ENCODE results near the gene UIMC1.
"Not testable (repeated sequence)": the region's sequence is repeated elsewhere in the genome, so short reads cannot be mapped to it uniquely, and the experiment has no call there.

The UIMC1 gene

DNA sequence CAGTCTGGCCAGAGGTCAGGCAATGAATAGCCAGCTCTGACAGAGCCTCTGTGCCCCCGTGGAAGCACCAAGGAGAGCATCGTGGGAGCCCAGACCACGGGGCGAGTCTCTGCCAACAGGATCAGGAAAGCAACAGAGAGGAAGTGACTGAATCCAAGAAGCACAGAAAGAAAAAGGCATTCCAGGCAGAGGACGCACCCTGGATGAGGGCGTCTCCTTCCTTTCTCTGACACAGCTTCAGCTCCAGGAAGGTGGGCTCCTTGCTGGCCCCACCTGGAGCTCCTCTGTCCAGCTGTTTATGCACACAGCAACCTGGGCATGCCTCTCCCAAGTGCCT lies 124.0 kb downstream of the UIMC1 start:
- DNase-seq, result no peak

DNA sequence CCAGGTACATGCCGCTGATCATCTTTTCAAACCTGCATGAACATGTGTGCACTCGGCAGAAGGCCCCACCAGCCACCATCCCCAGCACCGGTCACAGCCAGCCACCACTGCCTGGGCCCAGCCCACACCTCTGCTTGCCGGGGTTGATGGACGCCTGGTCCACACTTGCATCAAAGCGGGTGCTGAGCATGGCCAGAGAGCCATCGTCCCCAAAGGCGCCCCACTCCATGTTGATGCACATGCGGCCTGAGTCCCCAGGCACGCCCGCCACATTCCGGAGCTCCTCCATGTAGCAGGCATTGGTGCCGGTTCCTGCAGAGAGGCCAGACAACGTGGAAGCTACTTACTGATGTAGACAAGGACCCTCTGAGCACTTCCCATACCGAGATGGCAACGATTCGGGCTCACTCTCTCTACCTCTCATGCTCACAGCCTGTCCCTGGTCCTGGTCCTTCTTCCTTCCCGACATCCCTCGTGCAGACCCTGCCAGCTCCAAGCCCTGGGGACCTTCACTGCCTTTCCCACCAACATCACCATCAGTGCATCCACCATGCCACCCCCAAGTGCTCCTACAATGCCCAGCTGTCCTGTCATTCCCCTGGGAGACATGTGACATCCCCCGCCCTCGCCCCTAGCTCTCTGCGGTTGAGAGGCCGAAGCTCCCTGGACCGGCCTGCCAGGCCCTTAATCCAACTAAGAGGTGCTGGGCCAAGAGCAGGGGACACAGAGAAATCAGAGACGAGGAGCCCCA lies 124.6 kb downstream of the UIMC1 start:
- no peak for DNase-seq

GRCh38 chr5:176881021-176881749 lies 125.4 kb downstream of the UIMC1 start:
- DNase-seq, result no peak

GRCh38 chr5:176880366-176881020 lies 126.1 kb downstream of the UIMC1 start:
- DNase-seq, result no peak

DNA sequence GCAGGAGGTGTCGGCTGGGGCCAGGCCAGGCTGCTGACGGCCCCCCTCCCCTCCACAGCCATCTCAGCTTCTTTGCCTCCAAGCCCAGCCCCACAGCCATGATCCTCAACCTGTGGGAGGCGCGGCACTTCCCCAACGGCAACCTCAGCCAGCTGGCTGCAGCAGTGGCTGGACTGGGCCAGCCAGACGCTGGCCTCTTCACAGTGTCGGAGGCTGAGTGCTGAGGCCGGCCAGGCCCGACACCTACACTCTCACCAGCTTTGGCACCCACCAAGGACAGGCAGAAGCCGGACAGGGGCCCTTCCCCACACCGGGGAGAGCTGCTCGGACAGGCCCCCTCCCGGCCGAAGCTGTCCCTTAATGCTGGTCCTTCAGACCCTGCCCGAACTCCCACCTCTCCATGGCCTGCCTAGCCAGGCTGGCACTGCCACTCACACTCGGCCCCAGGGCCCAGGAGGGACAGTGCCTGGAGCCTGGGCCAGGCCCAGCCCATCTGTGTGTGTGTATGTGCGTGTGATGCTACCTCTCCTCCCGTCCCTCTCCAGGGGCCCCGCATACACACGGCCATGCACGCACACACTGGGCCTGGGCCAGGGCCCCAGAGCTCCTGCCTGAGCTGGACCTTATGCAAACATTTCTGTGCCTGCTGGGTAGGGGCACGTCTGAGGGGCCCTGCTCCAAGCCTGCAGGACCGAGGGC lies 126.8 kb downstream of the UIMC1 start:
- no peak for DNase-seq

- DNase-seq, result no peak
Measured at GRCh38 chr5:176878906-176879662, 127.5 kb downstream of the UIMC1 start.

DNA sequence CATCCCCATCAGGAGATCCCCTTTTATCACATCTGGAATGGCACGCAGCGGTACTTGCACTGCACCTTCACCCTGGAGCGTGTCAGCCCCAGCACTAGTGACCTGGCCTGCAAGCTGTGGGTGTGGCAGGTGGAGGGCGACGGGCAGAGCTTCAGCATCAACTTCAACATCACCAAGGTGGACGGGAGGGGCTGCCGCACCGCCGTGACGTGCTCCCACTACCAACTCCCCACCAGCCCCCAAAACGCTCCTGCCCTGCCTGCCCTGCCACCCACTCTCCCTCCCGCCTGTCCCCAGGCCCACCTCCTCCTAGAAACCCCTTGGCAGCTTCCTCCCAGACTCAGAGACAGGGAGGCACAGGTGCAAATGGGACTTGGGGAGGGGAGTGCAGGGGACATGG lies 128.1 kb downstream of the UIMC1 start:
- no peak for DNase-seq

GRCh38 chr5:176877793-176878331 lies 128.7 kb downstream of the UIMC1 start:
- no peak for DNase-seq

DNA sequence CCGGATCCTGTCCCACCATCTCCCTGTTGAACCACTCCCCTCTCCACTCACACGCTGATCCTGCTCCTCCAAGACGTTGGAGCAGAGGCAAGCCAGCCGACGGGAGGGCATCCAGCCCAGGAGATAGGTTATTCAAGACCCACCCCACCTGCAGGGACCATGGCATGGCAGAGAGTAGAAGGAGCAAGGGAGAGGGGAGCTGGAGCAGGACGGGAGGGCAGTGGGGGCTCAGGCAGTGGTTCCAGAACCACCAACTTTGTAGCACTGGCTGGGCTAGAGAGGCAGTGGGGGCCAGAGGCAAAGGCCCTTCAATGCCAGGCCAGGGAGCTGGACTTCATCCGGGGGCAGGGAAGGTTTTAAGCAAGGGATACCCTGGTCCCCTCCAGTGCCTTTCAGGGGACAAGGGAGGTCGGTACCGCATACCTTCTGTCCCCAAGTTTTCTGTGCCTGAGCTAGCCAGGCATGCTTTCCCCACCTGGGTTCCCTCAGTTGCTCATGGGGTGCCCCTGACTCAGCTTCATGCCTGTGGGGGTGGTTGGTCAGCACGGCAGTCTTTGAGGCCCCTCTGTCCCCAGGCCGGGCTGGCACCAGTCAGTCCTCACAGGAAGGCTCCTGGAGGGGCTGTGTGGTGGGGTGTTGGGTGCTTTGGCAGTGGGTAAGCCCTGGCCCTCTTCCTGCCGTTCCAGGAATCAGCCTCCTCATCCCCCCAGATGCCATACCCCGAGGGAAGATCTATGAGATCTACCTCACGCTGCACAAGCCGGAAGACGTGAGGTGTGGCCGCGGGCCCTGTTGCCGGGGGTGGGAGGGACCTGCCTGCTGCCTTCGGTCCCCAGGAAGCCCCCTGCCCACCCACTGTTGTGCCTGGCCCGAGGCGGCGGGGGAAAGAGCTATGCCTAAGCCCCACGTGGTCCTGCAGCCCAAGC lies 129.8 kb downstream of the UIMC1 start:
- DNase-seq, result no peak

GRCh38 chr5:176875783-176876505 lies 130.6 kb downstream of the UIMC1 start:
- no peak for DNase-seq

GRCh38 chr5:176875014-176875550 lies 131.5 kb downstream of the UIMC1 start:
- DNase-seq, result no peak

DNA sequence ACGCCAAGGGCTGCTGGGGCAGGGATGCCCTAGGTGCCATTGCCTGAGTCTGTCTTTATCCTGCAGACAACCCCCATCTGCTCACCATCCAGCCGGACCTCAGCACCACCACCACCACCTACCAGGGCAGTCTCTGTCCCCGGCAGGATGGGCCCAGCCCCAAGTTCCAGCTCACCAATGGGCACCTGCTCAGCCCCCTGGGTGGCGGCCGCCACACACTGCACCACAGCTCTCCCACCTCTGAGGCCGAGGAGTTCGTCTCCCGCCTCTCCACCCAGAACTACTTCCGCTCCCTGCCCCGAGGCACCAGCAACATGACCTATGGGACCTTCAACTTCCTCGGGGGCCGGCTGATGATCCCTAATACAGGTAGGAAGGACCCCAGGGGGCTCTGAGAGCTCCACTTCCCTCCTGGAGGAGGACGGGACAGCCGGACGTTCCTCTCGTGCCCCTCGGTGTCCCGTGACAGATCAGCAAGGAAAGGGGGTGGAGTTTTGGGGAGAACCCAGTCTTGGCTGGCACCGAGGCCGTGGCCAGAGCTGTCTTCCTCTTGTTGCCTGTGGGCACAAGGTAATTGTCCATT lies 132.3 kb downstream of the UIMC1 start:
- no peak for DNase-seq

GRCh38 chr5:176873541-176874172 lies 132.9 kb downstream of the UIMC1 start:
- DNase-seq, result no peak

- not testable (repeated sequence) for DNase-seq
Measured at GRCh38 chr5:176873011-176873410, 133.6 kb downstream of the UIMC1 start.

GRCh38 chr5:176872586-176872985 lies 134.0 kb downstream of the UIMC1 start:
- not testable (repeated sequence) for DNase-seq

DNA sequence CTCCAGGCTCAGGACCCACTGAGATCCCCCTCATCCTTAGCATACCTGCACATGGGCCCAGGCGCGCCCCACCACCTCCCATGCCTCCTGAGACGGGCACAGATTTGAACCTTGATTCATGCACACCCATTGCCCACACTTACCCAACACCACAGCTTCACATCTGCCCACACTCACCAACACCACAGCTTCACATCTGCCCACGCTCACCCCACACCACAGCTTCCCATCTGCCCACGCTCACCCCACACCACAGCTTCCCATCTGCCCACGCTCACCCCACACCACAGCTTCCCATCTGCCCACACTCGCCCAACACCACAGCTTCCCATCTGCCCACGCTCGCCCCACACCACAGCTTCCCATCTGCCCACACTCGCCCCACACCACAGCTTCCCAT lies 135.9 kb downstream of the UIMC1 start:
- DNase-seq, result not testable (repeated sequence)

GRCh38 chr5:176870110-176870591 lies 136.4 kb downstream of the UIMC1 start:
- DNase-seq, result peak; percentile 18

DNA sequence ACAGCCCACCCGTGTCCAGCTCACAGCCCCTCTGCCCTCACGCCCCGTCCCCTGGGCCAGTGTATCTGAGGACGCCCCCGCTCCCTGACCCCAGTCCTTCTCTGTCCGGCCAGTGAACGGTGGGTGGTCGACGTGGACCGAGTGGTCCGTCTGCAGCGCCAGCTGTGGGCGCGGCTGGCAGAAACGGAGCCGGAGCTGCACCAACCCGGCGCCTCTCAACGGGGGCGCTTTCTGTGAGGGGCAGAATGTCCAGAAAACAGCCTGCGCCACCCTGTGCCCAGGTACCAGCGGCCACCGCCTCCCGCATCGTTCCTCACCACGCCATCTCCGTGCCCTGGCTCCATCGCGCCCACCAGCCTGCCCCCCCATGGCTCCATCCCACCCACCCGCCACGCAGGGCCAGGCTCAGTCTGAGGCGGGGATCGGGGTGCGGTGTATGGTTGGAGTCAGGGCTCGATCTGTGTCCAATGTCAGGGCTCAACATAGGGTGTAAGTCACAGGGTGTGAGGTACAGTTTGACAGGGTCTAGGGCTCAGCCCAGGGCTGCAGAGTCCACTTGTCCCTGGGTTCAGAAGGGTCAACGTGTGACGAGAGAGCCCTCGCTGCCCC lies 137.0 kb downstream of the UIMC1 start:
- no peak for DNase-seq

Measured in fibroblast of skin of abdomen (primary cell).